Measurements from ENCODE around the gene ASB16.

ASB16 gene

DNA sequence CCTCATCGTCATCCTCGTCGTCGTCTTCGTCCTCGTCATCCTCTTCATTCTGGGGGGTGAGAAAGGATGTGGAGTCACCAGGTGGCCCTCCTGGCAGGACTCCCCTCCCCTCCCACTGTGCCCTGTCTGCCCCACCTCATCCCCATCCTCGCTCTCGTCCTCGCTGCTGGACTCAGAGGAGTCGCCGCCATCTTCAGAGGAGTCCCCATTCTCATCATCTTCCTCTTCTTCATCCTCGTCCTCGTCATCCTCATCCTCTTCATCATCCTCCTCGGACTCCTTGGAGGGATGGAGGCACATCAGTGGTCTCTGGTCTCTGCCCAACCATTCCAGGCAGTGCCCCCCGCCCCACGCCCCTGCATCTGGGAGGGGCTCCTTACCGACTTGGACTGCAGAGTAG lies 36.8 kb downstream of the ASB16 start:
- DNase-seq (ENCODE audit: low read depth in 3 of 3), result no peak

DNA sequence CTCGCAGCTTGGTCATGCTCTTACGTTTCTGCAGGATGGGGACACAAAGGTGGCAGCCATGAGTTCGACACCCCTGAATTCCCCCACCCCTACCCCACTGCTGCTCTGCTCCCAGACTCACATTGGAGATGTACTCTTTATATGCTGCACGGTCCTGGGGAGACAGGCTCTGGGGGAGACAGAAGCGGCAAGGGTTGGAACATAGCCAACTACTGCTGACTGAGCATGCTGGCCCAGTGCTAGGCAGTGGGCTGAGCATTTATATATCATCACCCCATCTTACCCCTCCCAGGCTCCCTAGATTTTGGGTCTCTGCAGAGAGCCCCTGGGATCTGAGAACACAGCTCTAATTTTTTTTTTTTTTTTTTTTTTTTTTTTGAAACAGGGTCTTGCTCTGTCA lies 37.2 kb downstream of the ASB16 start:
- DNase-seq (ENCODE audit: low read depth in 3 of 3), result no peak

- DNase-seq (ENCODE audit: low read depth in 3 of 3), result peak in 1 of 3 experiments; percentile 53
Measured at GRCh38 chr17:44209786-44210341, 39.4 kb downstream of the ASB16 start.

DNA sequence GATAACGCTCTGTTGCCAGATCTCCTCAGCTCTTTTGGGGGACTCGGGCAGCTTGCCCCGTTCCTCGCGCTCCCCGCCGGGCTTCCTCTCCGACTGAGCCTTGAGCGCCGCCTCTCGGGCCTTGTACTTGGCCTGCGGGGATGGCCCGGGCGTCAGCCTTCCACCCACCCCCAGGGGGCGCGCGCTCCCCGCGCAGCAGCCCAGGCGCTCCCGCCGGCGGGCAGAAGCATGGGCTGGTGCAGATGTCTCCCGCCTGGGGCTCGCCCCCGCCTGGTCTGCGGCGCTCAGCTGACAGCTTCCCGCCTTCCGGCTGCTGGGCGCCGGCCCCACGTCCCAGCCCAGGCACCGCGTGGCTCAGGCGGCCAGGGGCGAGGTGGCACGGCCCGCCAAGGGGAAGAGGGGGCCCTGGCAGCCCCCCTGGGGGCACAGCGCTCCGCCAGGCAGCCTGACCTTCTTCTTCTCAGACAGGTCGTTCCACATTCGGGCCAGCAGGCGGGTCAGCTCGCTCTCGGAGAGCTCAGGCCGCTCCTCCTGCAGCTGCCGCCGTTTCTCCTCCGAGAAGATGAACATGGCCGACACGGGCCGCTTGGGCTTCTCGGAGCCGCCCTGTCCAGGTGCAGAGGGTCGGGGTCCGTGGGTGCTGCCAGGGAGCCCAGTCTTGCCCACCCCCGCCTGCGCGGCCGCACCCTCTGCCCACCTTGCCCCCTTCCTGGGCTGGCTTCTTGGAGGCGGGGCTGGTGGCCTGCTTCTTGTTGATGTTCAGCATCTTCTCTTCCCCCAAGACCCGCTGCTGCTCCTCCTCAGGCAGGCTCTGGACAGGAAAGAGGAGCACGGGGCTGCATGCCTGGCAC lies 40.1 kb downstream of the ASB16 start:
- peak; percentile 81 to 91 (median 81) for DNase-seq (ENCODE audit: low read depth in 3 of 3)

DNA sequence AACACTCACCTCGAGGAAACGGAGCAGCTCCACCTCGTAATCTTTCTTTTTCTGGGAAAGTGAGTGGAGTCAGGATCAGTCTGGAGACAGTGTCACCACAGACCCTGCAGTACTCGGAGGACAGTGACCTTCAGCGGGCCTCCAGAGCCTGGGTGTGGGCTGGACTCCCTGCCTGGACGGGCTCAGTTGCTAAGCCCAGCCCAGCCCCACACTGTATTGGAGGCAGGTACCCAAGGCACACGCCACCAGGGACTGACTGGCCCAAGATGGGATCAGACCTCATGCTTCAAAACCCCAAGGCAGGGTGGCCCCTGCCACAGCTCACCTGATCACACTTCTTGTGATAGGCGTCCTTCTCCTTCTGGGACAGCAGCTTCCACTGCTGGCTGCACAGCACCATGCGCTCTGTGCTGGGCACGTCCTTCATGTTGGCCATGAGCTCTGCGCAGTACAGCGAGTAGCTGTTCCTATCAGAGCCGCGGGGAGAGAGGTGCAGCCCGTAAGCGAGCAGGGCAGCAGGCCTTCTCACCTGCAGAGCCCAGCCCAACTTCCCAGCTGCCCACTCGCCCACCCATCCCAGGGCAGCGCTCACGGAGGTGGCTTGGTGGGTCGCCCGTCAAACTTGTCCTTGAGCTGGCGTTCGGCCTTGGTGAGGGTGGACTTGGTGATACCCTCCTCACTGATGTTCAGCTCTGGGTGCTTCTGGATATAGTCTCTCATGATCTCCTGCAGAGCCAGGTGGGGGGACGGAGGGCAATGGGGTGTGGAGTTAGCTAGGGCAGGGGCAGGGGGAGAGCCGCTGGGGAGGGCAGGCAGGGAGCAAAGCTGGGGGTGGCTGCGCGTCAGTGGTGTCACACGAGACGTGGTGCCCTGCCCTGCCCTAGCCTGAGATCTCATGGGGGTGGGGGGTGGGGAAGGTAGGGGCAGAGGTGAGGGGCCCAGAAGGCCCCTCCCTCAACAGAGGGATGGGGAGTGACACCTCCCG lies 41.1 kb downstream of the ASB16 start:
- DNase-seq (ENCODE audit: low read depth in 3 of 3), result no peak

DNA sequence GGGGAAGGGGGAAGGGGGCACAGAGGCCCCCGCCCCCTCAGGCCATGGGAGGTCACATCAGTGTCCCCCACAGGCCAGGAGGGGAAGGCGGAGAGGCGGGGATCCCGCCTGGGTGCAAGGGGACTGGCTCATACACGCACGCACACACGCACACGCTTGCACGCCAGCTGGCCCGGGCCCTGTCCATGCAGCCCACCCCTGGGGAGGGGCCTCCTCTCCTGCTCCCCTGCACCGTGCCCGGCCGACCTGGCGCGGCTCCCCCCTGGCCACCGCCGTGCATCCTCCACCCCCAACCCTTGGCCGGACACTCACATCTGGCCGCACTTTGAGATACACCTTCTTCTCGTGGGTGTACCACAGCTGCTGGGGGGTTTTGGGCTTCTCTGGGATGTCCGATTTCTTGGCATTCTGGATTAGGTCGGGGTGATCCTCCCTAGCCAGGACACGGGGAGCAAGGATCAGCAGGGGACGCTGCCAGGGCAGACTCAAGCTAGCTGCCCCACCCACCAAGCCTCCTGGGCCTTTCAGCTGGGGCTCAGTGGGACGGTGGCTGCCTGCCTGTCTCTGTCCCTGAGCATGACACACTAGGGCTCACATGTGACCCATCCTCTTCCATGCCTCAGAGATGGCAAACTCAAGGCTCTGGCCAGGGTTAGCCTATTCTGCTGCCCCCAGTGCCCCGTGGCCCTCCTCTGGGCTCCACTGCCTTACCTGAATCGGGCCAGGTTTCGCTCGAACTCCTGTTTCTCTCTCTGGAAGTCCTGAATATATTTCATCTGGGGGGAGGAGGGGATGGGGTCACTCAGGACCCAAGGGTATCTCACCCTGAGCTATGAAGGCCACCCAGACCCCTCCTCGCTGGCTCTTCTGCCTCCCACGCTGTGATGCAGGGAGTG lies 42.3 kb downstream of the ASB16 start:
- DNase-seq (ENCODE audit: low read depth in 3 of 3), result no peak

DNA sequence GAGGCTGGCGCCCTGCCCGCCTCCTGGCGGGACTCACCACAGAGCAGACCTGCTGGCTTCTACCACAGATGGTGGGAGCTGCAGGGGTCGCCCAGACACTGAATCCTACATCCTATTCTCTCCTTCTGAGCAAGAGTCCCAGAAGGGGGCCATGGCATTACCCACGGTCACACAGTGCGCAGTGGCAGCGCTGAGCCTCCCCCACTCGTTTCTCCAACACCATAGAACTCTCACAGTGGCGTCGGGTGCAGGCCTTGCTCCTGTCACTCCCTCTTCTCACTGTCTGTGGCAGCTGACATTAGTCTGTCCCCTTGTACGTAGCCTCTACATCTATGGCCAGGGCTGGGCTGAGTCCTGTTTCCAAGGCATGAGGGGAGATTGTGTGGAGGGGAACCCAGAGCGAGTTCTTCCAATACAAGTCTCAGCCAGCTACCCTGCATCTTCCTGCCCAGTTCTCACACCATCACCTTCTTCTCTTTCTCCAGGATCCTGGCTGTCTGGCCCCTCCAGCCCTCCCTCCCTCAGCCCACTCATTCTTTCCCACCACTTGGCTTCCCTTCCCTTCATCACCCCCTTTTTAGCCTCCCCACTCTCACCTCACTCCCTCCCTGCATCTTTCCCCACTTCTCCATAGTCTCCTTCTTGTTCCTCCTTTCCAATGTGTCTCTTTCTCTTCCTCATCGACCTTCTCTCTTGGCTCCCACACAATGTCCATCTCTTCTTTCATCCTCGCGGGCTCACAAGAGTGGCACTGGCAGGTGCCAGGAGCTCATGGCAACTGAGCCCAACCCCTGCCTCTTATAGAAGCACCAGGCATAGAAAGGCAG lies 43.1 kb downstream of the ASB16 start:
- no peak for DNase-seq (ENCODE audit: low read depth in 3 of 3)

DNA sequence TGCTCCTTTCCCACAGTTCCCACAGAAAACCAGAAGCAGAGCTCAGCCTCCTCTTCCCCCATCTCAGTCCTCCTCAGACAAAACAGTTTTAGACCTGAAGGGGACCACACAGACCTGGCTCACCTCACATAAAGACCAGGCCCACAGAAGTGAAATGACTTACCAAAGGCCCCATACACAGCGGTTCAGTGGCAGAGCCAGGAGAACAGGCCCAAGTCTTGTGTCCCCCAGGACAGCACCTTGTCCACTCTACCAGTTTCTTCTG lies 43.7 kb downstream of the ASB16 start:
- DNase-seq (ENCODE audit: low read depth in 3 of 3), result no peak

DNA sequence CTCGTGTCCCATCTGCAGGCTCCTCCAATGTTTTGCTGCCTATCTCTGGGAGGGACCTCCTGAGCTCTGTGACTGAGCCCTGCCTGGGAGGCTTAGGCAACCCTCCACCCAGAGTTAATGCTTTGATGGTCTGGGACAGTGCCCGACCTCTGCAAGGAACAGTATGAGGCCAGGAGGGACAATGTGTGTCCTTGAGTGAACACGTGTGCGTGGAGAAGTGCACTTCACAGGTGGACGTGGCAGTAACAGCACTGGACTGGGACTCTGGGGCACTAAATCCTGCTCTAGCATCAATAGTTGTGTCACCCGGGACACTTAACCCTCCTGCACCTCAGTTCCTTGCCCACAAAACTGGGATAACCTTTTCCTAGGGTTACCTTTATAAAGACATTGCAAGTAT lies 44.4 kb downstream of the ASB16 start:
- no peak for DNase-seq (ENCODE audit: low read depth in 3 of 3)

DNA sequence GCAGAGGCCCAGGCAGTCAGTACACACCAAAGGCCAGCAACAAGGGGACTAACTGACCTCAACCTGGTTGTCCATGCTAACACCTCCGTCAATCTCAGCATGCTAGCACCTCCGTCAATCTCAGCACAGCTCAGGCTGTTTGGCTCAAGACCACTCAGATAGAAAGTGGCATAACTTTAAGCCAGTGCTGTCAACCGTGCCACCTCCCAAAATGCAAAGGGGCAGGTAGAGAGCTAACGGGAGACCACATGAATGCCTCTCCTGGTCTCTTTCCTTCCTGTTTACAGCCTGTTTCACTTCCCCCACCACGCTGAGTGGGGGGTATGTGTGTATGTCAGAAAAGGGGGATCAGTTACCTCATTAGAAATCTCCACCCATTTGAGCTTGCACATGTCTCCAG lies 45.7 kb downstream of the ASB16 start:
- no peak for DNase-seq (ENCODE audit: low read depth in 3 of 3)

DNA sequence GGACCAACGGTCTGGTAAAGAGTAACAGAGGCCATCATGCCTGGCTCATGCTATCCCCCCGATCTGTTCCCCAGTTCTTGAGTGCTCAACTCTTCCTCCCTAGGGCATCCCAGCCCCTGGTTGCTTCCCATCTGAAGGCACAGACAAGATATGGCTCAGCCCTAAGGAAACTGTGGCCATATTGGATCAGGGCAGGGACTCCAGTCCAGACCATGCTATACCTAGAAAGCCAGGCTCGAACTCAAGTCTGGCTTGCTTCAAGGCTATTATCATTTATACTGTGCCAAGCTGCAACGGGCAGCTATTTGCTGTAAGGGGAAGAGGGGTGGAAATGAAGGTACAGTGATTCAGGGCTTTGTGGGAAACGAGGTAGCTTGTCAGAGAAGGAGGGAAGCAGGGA lies 46.2 kb downstream of the ASB16 start:
- no peak for DNase-seq (ENCODE audit: low read depth in 3 of 3)

- DNase-seq (ENCODE audit: low read depth in 3 of 3), result no peak
Measured at GRCh38 chr17:44217738-44218343, 47.3 kb downstream of the ASB16 start.

DNA sequence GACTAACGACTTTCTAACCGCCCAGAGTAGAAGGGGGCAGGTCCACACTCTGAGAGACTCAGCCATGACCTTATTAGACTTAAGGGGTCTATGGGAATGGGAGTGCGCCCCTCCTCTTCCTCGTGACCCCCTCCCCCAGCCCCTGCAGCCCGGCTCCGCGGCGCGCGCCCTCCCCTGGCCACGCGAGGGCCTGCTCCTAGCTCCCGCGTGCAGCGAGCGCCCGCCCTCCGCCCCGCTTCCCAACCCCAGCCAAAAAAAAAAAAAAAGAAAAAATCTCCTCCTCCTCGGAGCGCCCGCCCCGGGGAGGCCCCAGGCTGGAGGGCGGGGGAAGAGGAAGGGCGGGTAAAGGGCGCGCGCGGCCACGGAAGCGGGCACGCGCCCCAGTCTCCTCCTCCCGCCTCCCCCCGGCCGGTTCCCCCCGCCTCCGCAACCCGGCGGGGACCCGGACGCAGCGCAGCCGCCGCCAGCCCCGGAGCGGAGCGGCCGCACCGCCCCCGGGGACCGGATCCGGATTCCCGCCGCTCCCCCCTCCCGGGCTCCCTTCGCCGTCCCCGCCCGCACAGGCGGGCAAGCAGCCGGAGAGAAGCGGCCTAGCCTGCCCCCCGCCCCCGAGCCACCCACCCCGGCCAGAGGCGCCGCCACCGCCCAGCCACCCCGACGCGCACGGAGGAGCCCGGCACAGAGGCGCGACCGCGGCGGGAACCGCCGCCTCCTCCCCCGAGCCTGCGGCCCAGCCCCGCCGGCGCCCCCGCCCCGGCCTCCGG lies 48.0 kb downstream of the ASB16 start:
- DNase-seq (ENCODE audit: low read depth in 3 of 3), result peak; percentile 62 to 86 (median 81)

GRCh38 chr17:44219108-44219615 lies 48.7 kb downstream of the ASB16 start:
- peak in 2 of 3 experiments; percentile 38 to 64 for DNase-seq (ENCODE audit: low read depth in 3 of 3)

DNA sequence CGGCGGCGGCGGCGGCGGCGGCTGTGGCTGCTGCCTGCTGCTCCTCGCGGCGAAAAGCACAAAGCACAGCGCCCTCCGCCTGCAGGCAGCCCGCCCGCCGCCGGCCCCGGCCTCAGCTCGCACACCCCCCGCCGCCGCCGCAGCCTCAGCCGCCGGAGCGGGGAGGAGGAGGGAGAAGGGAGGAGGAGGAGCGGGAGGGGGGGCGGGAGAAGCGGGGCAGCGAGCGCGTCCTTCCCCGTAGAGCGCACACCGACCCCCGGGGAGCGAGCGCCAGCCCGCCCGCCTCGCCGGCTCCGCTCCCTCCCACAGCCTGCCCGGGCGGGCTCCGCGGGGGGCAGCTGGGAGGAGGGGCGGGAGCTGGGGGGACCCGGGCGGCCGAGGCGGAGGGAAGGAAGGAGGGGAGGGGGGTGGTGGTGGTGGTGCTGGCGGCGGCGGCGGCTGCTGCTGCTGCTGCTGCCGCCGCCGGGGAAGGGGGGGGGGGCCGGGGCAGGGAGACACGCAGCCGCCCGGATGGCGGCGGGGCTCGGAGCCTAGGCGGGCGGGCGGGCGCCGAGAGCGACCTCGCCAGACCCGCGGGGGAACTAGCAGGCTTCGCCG lies 49.2 kb downstream of the ASB16 start, which contains the start of gene UBTF:
Gene UBTF, minus strand, starts transcription at position 60 of the 597 bp plus-strand sequence. CDS start 1,446 bp downstream, outside the sequence.
- peak in 2 of 3 experiments; percentile 31 to 55 for DNase-seq (ENCODE audit: low read depth in 3 of 3)

GRCh38 chr17:44220213-44221083 lies 49.9 kb downstream of the ASB16 start:
- DNase-seq (ENCODE audit: low read depth in 3 of 3), result peak in 1 of 3 experiments; percentile 51

GRCh38 chr17:44221084-44221861 lies 50.8 kb downstream of the ASB16 start:
- peak in 2 of 3 experiments; percentile 39 to 63 for DNase-seq (ENCODE audit: low read depth in 3 of 3)

All from stimulated activated CD4-positive, alpha-beta T cell treated with anti-CD3 and anti-CD28 coated beads, TNF-alpha, amount 100 ng/mL, for 24 hours (primary cell).